Kasumi-1 (cell line): ENCODE measurements around the gene SDK1.
"Not testable (repeated sequence)": the region's sequence is repeated elsewhere in the genome, so short reads cannot be mapped to it uniquely, and the experiment has no call there.

ENCODE experiments used
- DNase-seq, 2 experiments: peaks; one replicate each; lab custom pipeline; 2025; lab: John Stamatoyannopoulos, UW

The SDK1 gene

DNA sequence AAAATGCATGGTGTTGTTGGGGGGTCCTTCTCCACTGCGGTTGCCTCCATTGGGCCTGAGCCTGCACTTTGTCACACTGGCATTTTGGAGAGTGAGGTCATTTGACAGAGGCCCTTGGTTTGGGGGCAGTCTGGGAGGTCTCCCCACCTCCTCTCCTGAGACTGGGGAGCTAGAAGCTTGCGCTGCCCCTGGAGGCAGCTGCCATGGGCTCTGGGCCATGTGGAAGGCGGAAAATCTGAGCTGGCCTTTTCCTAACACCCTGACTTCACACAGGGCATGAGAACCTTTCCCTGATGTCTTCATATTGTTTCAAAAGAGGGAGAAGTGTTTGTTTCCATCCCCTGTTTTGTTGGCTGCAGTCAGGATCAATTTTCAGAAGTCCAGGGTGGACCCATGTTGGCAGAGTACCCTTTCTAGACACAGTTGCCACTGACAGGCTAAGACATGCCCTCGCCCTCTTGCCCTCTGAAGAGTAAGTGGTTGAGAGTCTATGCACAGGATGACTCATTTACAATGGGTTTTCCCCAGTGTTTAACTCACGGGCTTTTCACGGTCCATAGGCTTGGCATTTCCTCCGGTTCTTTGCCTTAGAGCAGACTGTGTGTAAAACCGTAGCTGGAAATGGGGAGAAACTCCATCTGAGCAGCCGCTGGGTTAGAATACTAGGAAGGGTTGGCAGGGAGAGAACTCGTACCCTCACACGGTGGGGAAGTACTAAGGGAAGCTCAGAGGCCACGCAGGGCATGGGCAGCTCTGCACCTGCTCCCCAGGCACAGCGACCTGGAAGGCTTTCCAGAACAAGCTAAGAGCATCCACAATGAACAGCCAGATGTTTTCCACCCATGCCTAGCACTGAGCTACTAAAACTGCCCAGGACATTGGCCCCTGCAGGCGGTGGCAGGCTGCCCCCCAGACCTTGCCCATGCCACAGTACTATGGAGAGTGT is 655.0 kb downstream of the SDK1 start:
- DNase-seq = no peak

DNA sequence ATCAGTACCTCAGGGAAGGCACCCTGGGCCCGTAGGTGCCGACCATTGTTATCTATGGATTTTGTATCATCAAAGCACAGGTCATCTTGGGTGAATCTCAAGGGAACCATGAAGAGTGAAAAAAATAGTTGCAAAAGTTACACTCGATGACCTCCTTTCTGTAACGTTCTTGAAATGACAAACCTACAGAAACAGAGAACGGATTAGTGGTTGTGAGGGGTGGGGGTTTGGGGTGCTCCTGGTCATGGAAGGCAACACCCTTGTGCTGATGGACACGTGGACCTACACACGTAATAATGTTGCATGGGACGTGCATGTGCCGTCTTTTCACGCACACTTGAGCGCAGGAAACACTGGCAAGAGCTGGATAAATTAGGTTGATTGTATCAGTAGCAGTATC is 655.9 kb downstream of the SDK1 start:
- no peak for DNase-seq

DNA sequence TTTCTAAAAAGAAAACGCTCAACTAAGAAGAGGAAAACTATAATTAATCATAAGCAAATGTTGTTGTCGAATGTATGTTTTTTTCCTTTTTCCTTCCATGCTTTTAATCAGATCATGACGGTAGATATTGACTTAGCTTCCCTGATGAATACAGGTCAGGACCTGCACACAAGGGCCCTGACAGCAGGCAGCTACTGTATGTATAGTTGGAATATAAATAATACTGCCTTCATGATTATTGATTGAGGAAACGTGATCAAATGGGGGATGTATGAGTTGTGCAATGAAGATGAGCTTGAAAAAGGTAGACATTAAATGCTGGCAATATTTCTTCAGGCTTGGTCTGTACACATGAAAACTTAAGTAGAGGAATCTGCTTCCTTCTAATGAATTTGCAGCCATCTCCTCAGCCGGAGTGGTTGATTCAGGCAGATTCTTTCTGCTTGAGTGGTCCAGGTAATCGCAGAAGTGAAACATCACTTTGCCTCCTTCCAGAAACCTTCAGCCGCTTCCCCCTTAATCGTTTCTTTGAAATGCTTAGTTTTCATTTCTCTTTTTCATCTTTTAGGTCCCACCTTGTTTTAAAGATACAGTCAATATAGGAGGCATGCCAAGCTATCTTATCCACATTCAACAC is 656.5 kb downstream of the SDK1 start:
- no peak for DNase-seq

GRCh38 chr7:3958109-3958483 is 657.0 kb downstream of the SDK1 start:
- DNase-seq = no peak

DNA sequence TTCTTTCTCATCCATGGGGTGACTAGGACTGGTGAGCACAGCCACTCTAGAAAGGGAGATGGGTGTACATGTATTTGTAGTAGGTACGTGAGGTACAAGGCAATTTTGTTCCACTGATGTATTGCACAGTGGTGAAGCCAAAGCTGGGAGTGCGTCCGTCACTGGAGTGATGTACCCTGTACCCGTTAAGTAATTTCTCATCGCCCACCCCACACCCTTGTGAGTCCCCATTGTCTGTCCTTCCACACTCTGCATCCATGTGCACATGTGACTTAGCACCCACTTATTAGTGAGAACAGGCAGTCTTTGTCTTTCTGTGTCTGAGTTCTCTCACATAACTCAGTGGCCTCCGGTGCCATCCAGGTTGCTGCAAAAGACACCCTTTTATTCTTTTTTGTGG is 658.3 kb downstream of the SDK1 start:
- DNase-seq = no peak

- no peak for DNase-seq
These were observed 659.2 kb downstream of the SDK1 start for GRCh38 chr7:3960050-3960763.

DNA sequence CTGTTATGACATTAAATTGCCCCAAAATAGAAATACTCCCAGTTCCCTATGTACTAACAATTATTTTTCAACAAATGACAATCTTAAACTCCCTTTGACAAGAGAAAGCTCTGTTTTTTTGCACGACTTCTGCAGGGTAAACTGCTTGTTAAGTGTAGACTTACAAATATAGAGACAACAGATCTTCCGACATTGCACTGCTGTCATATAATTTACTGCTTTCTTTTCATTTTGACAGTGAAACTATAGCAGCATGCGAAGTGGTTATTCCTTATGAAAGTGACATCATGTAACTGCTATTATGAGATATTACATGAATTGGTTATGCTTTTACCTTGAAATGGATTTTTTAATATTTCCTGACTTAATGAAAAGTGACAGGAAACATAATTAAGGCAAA is 659.9 kb downstream of the SDK1 start:
- no peak for DNase-seq

DNA sequence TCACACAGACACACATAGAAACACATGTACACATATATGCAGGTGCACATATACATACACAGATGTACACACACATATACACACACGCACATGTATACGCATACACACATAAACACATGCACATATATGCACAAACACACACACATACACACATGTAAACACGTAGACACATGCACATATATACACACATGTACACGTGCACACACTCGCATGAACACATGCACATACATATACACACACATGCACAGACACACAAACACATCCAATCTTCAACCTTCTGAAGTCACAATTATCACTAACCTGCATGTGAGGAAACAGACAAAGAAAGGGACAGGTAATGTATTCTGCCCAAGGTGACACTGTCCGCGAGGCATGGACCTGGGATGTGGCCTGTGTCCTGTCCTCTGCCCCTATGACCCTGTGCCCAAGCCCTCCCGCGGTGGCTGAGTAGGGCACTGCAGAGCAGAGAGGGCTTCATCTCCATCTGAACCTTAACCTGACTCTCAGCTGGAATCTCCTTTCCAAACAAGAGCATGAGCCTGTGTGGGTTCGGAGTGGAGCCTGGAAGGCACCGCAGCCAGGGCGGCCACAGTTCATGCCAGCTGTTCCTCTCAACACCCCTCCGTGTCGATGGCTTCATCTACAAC is 660.9 kb downstream of the SDK1 start:
- no peak for DNase-seq

- not testable (repeated sequence) for DNase-seq
These were observed 662.7 kb downstream of the SDK1 start for GRCh38 chr7:3963768-3964167.

- DNase-seq = no peak
These were observed 664.0 kb downstream of the SDK1 start for GRCh38 chr7:3964980-3965606.

- no peak for DNase-seq
These were observed 664.8 kb downstream of the SDK1 start for GRCh38 chr7:3965794-3966395.

DNA sequence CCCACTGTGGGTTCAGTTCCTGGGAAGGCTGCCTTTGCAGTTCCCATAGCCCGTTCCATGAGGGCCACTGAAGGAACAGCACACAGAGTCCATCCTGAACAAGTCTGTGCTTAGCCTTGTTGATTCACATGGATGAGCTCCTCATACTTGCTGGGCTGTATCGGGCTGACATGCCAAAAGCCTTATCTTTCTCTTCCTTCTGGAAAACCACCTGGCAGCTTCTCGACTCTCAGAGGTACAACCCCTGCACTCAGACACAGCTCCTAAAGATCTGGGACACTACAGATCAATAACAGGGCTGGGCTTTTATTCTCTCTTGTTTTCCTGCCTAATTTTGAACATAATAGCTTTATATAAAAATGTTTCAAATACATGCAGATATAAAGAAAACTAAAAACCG is 667.2 kb downstream of the SDK1 start:
- no peak for DNase-seq

- DNase-seq = no peak
These were observed 668.2 kb downstream of the SDK1 start for GRCh38 chr7:3969286-3969685.

DNA sequence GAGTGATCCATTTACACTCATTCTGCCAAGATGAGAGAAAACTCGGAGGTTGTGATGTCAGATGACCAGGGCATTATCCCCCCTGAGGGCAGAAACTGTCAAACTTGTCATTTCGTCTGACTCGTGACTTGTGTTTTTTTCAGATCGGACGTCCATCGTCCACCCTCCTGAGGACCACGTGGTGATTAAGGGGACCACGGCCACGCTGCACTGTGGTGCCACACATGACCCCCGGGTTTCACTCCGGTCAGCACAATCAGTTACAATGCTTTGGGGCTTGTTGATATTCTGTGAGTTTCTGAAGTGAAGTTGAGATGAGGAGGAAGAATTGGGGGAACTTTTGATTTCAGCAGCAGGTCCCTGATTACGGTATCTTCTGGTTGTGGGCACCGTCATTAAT is 670.3 kb downstream of the SDK1 start:
- no peak for DNase-seq

- no peak for DNase-seq
These were observed 672.2 kb downstream of the SDK1 start for GRCh38 chr7:3973264-3973663.

DNA sequence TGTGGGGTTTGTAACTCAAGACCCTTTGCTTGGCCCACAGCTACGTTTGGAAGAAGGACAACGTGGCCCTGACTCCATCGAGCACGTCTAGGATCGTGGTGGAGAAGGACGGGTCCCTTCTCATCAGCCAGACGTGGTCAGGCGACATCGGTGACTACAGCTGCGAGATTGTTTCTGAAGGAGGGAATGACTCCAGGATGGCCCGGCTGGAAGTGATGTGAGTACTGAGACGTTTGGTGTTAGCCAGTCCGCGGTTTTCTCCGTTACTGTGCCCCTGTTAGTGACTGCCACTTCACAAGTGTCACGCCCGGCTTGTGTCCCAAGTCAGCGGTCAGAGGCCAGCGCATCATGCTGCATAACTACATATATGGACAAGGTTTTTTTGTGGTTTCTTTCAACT is 673.3 kb downstream of the SDK1 start:
- DNase-seq = no peak

DNA sequence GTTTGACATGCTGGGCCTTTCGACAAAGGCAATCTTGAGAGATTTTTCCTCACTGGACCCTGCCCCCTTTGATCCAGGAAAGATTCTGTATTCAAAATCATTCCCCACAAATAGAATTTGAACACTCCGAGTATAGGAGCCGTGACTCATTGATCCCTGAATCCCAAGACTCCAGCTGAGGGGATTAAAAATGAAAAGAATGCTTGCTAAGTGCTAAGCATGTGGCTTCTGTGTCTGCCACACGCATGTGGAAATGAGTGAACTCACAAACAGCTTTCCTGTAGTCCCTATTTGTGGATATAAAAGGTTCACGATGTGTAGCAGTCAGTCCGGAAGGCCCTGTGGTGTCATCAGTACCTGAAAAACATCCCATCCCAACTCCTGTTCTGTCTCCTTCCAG is 674.3 kb downstream of the SDK1 start:
- no peak for DNase-seq

- DNase-seq = no peak
These were observed 676.3 kb downstream of the SDK1 start for GRCh38 chr7:3977391-3977790.

- DNase-seq = no peak
These were observed 677.8 kb downstream of the SDK1 start for GRCh38 chr7:3978839-3979238.

DNA sequence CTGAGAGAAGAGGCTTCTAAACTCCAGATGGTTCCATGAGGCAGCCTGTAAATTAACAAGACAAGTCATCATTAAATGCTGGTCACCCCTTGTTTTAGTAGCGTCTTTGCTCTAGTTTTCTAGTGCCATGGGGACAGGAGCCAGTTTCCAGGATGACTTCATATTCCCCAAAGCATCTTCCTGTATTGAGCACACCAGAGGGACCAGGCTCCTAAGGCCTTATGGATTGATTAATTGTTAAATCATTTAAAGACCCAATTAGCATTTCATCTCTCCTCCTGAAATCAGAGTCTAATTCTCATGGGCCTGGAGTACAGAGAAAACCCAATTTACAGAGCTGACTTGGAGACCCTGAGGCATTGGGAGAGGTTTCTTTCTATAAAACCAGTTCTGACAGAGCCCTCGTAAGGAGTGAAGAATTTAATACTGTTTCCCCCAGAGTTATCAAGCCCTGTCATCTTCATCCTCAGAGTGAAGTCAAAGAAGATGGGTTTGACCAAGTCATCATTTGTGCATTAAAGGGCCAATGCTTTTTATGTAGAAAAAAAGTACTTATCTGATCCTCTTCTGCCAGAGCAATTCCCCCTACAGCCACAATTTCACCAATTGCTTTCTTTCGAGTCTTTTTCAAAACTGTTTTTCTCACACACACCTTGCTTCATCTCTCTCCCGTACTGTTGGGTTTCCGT is 678.7 kb downstream of the SDK1 start:
- no peak for DNase-seq

GRCh38 chr7:3980300-3980643 is 679.2 kb downstream of the SDK1 start:
- no peak for DNase-seq
